Measurements from ENCODE around the gene ZMIZ1.
A peak's percentile ranks its signal among the peaks of the same experiment; 100 is the strongest.

The ZMIZ1 gene

DNA sequence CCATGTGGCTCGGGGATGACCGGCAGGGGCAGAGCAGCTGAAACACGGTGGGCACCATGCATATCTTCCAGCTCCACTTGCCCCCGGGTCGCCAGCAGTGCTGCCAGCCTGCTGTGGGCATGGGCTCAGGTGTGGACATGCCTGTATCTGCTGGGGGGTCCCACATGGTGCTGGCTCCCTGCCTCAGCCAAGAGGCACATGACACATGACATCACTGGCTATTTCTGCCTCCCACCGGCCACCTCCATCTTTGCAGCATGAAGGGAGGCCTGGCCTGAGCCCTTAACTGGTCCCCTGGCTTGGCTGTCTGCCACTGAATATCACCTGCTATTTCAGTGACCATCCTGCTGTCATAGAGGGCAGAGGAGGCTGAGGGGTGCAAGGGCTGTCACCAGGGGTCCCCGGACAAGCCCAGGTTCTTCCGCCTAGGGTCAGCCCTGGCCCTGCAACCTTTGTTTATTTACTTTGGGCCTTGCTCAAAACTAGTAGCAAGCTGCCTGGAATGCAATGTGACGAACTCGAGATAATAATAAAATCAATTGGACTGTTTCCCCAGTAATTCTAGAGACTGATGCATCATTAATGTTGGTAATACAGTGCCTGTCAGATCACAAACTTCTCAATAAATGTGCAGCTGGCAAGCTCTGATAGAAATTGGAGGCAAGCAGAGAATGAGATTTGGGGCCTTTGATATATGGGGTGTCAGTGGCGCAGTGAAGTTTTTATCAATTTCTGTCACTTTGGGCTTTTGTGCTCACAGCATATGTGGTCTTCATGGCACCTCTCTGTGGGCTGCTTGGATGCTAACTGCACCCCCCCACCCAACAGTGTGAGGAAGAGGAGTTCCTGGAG is 28.5 kb downstream of the ZMIZ1 start:
- DNase-seq (ENCODE audit: low spot score) = no peak

DNA sequence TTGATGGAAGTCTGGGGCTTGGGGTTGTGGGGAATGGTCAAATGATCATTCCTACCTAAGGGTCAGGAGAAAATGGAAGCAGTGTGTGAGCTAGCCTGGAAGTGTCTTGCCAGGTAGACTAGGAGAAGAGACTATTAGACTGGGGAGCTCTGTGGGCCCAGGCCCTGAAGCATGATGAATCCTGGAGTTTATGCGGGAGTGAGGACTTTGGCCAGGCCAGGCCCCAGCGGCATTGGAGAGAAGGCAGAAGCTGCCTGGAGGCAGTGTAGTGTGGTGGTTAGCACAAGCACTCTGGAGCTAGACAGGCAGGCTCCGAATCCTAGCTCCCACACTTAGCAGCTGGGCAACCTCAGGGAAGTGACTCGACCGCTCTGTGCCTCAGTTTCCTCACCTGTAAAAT is 29.3 kb downstream of the ZMIZ1 start:
- no peak for DNase-seq (ENCODE audit: low spot score)

DNA sequence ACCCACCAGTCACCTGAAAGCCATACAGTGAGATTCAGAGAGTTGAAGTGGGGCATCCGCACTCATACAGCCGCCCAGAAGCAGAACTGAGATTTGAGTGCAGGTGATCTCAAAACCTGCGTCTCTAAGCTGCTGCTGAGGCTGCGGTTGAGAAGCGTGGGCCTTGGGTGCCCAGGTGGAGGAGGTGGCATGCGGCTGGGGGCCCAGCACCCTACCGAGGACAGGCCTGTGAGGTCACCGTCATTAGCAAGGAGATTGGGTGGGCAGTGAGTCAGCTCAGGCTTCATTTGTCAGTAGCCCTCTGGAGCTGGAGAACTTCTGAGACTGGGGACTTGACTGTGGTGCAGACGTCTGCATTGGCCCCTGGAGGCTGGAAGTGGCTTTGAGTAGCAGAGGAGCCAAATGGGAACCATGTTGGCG is 29.8 kb downstream of the ZMIZ1 start:
- DNase-seq (ENCODE audit: low spot score) = peak; percentile 54

DNA sequence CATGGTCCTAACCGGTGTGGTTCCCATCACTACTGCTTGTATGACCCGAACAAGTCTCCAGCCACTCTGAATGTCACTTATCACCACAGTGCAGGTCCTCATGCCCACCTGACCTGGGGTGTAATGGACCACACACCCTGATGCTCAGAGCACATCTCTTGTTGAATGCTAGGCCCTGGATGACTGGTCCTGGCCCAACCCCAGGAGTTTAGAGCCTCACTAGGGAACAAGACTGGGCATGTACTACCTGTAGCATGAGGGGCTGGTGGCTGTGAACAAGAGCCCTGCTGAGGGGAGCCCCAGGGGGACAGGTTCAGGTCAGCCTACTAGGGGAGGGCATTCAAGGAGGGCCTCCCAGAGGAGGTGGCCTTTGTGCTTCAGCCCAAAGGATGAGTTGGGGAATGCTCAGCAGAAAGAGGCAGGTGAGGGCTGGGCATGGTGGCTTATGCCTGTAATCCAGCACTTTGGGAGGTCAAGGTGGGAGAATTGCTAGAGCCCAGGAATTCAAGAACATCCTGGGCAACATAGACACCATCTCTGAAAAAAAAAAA is 31.2 kb downstream of the ZMIZ1 start:
- DNase-seq (ENCODE audit: low spot score) = no peak

DNA sequence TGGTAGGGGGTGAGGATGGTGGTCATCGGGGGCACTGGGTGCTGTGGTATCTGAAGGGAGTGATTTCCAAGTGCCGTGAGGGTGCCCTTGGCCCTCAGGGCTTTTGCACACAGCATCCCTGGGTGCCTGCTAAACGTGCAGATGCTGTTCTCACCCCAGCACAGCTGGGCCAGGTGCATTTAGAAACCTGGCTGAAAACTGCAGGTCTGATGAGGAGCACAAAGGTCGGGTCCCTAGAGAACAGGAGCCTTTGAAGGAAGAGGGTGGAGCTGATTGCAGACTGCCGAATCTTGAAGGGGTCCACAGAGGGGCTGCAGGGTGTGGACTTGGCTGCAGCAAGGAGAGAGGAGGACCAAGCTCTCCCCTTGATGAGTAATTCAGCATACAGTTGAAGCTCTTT is 32.0 kb downstream of the ZMIZ1 start:
- no peak for DNase-seq (ENCODE audit: low spot score)

DNA sequence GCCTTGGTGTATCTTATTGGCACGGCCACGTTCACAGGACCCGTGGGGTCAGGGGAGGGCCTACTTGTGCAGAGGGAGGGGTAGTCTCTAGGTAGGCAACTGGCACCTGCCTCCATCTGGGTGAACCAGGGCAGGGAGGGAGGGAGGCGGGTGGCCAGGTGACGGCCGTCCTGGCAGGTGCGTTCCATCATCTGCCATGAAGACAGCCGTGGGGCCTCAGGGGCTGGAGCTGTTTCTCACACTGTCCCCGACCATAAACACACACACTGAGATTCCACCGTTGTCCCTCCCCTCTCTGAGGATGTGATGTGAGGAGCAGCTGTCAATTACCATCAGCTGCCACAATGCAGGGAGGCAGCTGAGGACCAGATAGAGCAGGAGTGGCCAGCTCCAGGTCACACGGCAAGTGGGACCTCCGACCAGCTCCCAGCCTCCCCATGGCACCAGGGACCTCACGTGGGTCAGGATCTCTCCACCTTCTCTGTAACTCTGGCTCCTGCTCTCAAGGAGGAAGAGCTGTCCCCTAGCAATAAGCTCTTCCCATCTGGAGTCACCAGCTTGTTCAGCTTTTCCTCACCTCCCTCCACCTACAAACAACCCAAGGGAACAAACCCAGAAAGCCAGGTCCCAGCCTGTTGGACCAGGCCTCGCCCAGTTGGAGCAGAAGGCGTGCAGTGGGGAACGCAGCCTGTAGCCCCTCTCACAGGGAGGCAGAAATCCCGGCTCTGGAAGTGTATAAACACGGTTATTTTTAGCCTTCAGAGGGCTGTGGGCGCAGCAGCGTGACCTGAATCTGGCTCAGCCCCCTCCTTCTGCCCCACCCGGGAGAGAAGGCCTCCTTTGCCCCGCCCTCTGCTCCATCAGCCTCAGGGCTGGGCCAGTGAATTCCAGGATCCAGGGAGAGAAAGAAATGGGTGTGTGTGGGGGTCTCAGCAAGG is 33.1 kb downstream of the ZMIZ1 start:
- peak; percentile 76 for DNase-seq (ENCODE audit: low spot score)

DNA sequence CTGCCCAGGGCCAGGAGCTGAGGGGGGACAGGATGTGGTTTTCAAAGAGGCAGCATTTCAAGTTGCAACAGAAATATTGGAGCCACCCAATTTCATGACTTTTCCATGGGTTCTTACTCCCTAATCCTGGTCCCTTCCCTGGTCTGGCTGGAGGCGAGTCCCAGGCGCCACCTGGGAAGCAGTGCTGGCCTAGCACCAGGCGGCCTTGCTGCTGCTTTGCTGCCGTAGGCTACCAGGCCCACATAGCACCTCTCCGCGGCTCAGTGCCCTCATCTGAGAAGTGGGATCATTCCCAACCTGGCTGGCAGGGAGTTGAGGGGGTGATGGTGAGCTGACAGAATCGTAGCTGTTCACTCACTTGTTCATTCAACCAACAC is 33.7 kb downstream of the ZMIZ1 start:
- no peak for DNase-seq (ENCODE audit: low spot score)

DNA sequence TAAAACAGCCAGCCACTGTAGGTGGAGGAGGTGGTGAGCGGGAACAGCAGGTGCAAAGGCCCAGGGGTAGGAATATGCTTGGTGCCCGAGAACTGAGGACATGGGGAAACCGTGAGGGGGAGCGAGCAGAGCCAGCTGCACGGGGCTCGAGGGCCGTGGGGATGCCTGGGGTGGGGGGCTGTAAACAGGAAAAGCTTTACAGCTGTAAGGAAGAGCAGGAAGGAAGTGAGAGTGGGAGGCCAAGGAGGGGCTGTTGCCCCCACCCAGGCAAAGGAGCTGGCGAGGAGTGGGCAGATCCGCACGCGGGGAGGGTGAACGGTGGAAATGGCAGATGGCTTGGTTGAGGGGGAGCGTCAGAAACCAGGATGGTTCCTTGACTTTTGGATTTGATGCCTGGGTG is 34.4 kb downstream of the ZMIZ1 start:
- DNase-seq (ENCODE audit: low spot score) = no peak

DNA sequence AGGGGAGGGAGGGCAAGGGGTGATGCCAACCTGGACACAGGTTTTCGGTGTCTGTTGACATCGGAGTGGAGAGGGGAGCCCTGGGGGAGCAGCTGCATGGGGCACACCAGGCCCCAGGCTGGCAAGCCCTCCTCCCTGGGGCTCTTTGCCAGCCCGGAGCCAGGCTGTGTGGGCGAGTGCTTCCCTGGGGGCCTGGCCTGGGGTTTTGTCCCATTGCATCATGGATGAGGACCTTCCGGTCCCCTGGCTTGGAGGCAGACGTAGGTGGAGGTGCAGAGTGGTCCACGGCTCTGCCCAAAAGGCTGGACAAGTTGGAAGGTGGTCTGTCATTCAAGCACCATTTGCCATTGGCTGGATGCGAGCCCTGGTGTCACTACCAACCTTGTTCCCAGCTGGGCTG is 34.8 kb downstream of the ZMIZ1 start:
- no peak for DNase-seq (ENCODE audit: low spot score)

DNA sequence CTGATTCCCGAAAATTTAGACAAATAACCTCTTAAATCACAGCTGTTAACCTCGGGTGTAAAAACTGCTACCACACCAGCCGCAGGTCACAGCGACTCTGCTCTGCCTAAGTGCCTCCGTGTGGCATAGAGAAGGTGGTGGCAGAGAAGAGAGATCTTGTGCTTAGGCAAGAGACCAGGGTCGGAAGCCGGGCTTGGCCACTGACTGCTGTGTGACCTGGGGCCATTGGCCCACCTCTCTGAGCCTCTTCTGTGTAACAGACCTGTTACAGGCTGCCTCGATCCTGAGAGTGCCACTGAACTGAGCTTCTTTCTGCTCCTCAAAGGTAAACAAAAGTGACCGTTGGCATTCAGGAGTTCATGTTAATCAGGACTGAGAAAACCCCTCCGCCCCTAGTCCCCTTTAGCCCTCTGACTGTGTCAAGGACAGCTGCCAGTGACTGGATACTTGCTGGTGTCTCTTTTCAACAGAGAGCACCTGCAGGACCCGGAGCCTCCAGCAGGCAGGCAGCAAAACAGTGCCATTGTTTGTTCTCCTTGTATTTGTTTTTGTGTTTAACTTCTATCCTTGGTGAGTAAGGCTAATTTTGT is 36.5 kb downstream of the ZMIZ1 start:
- no peak for DNase-seq (ENCODE audit: low spot score)

DNA sequence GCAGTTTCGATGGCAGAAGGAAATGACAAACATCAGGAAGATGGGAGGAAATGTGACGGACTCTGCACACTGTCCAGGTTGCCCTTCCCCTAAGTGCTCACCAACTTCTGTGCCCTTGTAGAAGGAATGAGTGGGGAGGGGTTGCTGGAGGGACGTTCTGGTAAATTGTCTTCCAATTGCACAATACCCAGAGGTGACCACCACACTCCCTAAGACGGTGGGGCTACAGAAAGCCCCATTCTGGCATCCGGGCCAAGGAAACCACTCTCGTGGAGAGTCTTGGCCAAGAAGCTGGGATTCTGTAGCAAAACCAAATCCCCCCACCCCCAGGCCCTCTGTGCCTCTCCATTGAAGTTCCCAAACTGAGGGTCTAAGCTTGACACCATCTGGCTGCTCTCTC is 37.1 kb downstream of the ZMIZ1 start:
- no peak for DNase-seq (ENCODE audit: low spot score)

DNA sequence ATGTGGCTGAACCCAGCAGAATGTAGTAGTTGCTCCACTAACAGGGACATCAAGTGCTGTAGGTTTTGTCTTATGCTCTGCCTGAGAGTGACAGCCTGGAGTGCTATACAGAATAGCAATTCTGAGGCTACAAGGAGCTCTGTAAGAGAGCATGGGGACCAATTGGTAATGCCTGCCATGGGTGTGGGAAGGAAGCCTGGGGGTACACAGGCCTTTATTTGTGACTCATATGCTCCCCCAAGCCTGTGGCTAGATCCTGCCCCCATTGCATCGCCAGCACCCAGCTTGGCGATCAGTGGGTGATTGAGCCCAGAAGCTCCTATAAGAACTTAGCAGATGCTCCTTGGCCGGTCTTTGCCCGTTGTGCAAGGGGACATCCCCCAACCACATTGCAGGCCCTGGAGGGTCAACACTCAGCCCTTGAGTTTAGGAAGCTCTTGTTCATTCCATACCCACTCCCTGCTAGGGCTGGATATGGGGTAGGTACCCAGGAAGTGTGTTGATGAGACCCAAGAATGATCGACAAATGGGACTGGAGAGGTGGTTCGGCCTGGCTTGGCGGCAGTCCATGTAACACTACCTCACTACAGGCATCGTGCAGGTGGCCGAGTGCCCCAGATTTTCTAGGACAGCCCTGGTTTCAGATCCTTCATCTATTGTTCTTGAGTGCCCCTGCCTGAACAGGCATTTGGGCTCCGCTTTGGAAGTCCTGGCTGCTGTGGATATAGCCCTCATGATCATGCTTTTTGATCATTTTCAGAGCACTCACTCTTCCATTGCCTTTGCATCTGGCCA is 37.7 kb downstream of the ZMIZ1 start:
- no peak for DNase-seq (ENCODE audit: low spot score)

DNA sequence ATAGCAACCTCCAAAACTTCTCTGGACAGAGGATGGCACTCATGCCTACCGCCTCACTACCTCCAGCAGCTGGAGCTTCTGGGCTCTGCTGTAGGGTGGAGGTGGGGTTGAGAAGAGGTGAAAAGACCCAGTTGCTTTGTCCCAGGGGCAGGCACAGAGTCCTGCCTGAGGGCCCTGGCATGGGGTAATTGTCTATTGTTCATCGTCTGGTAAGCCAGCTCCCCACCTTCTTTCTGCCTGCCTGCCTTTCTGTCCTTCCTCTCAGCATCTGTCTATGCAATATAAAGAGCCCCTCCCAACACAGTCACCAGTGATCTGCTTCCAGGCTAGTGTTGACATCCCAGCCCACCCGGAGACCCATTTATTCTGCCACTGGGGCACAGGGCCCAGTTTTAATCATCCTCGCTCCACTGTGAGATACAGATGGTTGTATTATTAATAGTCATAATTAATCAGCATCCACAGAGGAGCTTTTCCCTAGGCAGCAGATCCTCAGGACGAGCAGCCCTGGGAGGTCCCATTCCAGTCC is 39.0 kb downstream of the ZMIZ1 start:
- no peak for DNase-seq (ENCODE audit: low spot score)

DNA sequence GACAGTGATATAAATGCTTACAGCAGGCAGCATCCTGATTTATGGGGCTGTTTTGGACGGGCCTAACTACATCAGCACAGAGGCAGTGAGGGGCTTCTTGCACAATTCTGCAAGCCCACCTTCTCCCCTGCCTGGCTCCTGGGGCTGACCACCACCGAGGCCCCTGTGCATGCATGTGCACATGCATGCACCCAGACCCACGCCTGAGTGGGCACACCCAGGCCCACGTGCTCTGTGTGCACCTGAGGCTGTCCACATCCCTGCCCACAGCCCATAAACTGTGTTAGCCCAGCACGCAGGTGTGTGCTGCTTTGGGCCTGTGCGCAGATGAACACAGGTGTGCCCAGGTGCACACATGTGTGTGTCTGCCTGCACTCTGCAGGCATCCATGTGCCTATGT is 40.0 kb downstream of the ZMIZ1 start:
- DNase-seq (ENCODE audit: low spot score) = no peak

DNA sequence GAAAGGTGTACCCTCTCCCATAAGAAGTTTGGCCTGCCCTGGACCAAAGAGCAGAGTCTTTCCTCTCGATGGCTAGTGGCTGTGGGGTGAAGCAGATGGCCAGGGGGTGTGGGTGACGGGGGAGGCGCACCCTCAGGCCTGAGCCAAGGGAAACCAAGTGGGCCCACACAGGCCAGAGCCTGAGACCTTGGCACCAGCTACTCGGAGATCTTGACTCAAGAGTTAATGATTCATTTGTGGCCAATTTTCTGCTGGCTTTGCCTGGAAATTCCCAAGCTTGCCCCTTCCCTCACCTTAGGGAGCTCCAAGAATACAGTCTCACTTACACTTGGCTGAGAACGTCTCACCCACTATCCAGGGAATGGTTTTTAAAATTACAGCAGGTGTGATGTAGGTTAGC is 42.7 kb downstream of the ZMIZ1 start:
- peak; percentile 30 for DNase-seq (ENCODE audit: low spot score)

DNA sequence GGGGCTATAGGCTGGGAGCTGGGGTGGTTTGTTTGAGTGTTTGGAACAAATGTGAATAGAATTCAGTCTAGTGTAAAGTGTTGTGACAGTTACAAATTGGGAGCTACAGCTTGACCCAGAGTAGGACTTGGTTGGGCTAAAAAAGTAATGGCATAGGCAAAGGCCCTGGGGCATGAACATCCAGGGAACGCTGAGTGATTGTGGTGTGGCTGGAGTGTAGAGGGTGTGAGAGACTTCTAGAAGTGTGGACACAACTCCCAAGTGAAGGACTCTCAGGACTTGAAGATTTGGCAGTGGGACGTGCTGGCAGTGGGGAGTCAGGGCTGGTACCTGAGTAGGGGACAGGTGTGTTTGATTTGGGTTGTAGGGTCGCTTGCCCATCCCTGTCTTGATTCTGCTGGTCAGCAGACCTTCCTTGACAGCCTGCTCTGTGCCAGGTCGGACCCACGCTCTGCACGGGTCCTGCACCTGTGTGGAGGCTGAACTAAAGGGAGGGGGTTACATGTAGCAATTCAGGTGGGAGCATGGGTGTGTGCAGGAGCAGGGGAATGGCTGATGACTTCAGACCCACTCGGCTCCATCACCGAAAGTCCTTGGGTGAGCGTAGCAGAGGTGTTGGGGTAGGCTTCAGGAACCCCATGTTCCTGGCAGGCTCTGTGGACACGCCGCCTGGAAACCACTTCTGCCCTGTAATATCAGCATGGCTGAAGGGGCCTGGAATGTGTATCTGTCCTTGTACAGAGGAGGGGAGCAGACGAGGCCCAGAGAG is 43.3 kb downstream of the ZMIZ1 start:
- DNase-seq (ENCODE audit: low spot score) = no peak

DNA sequence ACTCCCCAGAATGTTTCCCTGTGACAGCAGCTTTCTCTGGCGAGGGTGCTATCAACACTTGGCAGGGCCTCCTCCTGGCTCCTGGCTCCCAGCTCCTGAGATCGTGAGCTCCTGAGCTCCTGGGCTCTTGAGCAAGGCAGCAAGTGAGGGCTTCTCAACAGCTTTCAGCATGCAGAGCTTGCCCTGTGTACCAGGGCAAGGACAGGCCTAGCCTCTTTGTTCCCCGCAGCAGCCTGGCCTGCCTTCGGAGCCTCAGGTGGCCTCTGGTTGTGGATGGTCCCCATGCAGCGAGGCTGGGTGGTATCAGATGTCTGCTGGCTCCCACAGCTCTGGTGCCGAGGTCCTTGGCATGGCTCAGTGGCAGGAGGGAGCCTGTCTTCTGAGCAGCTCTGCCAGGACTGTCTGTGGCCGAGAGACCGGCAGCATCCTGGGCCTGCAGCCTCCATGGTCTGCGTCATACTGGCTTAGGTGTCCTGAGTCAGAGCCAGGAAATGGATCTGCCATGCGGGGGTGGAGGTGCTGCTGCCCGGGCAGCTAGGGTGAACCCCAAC is 44.2 kb downstream of the ZMIZ1 start:
- peak; percentile 88 for DNase-seq (ENCODE audit: low spot score)

DNA sequence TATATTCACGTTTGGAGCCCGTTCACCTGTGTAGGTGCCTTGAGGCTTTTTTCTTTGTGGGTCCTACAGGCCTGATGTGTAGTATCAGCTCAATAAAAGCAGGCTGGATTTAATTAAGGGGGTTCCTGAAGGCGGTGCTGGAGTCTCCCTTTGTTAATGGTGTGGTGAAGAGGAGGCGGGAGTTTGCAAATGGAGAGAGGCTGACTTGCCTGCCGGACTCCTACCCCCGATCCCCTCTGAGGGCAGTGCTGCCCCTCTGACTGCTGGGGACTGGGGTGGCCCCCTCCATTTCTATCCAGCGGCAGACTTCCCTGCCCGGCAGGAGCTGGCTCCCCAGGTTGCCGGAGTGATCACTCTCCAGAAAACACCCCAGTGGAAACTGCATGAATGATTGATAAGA is 45.1 kb downstream of the ZMIZ1 start:
- DNase-seq (ENCODE audit: low spot score) = no peak

DNA sequence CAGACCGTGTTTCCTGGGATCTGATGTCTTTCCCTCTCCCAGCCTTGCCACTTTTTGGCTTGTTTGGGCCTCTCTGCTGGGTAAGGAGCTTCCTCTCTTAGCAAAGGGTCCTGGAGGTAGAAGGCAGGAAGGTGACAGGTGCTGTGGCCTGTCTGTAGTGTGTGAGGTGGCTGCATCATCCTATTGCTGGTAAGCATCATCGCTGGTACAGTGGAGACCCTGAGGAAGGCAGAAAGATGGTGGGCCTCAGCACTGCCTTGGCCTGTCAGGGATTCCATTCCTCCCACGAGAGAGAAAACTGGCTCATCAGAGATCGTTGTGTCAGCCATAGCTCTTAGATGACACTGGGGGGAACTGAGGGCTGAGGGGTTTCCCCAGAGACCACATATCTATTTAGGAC is 46.5 kb downstream of the ZMIZ1 start:
- DNase-seq (ENCODE audit: low spot score) = no peak

DNA sequence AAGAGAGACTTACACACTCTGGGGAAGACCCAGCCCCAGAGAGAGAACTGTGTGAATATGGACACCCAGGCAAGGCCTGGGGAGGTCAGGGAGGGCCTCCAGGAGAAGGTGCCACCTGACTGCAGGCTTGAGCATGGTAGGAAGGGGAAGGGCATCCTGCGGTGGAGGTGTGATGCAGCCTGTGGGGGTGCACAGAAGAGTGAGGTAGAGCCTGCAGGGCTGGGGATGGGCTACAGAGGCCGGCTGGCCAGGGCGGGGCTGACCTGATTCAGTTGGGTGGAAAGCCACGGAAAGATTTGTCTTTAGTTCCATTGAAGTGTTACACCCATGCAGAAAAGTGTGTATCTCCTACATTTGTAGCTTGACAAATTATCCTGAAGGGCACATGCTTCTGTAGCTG is 47.6 kb downstream of the ZMIZ1 start:
- no peak for DNase-seq (ENCODE audit: low spot score)
